HL-60 (cell line): Measurements from ENCODE around the gene LGI2.

ENCODE experiments used
- DNase-seq, 2 experiments: peaks; one replicate each; pipeline ENCODE4 v3.0.0-alpha.2; 2010 to 2020; ENCODE audit warnings: low read depth in 1 of 2, low spot score in 1 of 2
- H3K27ac ChIP-seq: fragments of 250-450 bp; sonication (Bioruptor Pico); replicated peaks from 2 replicates; pipeline ENCODE4 v1.5.1; 2020; ENCODE audit warnings: mild to moderate bottlenecking, moderate library complexity
- H3K27me3 ChIP-seq: fragments of 250-450 bp; sonication (Bioruptor Pico); 2 replicates; pipeline ENCODE4 v1.5.1; 2021; ENCODE audit warnings: mild to moderate bottlenecking, moderate library complexity; ENCODE audit not compliant: insufficient read depth, poor library complexity, severe bottlenecking
- H3K4me3 ChIP-seq: replicated peaks from 2 replicates; pipeline ENCODE4 v1.5.1; 2011; ENCODE audit warnings: mild to moderate bottlenecking, control low read depth, low read length; ENCODE audit not compliant: insufficient read depth
- GABPA ChIP-seq: IDR thresholded peaks from 2 replicates; pipeline ENCODE4 v1.6.1; 2012; ENCODE audit warnings: low read depth
- POLR2AphosphoS5 ChIP-seq: IDR thresholded peaks from 2 replicates; pipeline ENCODE4 v1.6.1; 2012; ENCODE audit warnings: low read depth
- SPI1 ChIP-seq: IDR thresholded peaks from 2 replicates; pipeline ENCODE4 v1.6.1; 2012; ENCODE audit warnings: low read depth, mild to moderate bottlenecking, borderline replicate concordance
- TF ChIP-seq, protein P1 (sequence below): IDR thresholded peaks from 2 replicates; pipeline ENCODE4 v1.6.1; 2012; ENCODE audit warnings: low read depth; ENCODE audit not compliant: insufficient replicate concordance
- TF ChIP-seq, protein P2 (sequence below): IDR thresholded peaks from one replicate; pipeline ENCODE4 v1.5.1; 2011; ENCODE audit warnings: low read length, control low read depth, inconsistent platforms; ENCODE audit not compliant: insufficient read depth

The LGI2 gene

DNA sequence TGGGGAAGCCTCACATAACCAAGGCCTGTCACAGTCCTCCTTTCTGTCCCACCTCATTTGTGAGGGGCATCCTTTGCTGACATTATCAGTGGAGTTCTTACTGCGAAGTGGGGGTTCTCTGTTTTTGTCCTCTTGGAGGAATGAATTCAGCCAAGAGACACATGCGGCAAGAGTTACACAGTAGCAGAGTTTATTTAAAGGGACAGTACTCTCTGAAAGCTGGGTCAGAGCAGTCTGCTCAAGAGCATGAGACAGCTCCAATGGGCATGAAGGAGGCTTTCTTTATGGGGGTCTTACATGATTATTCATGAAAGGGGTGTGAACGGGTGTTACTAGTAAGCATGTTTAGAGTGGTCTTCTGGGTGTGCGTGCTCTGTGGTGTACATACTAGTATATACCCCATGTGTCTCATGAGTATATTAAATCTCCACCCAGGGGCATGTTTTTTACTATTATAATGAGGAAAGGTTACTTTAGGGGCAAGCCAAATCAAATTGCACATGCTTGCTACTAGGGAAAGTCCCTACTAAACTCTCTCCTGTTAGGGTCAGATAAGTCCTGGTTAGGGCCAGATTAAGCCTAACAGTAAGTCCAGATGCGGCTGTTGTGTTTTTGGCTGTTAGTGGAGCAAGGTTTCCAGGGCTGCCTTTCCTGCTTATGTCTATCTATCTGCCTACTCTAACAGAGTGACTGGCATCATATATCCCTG, 19.8 kb upstream of the LGI2 start:
- Histone ChIP-seq H3K4me3 (no peak overlapping the region), H3K27ac (no peak overlapping the region), H3K27me3 (no peaks in the 10 kb centered on the region)
- no peak for DNase-seq
- TF ChIP-seq, protein P1, sequence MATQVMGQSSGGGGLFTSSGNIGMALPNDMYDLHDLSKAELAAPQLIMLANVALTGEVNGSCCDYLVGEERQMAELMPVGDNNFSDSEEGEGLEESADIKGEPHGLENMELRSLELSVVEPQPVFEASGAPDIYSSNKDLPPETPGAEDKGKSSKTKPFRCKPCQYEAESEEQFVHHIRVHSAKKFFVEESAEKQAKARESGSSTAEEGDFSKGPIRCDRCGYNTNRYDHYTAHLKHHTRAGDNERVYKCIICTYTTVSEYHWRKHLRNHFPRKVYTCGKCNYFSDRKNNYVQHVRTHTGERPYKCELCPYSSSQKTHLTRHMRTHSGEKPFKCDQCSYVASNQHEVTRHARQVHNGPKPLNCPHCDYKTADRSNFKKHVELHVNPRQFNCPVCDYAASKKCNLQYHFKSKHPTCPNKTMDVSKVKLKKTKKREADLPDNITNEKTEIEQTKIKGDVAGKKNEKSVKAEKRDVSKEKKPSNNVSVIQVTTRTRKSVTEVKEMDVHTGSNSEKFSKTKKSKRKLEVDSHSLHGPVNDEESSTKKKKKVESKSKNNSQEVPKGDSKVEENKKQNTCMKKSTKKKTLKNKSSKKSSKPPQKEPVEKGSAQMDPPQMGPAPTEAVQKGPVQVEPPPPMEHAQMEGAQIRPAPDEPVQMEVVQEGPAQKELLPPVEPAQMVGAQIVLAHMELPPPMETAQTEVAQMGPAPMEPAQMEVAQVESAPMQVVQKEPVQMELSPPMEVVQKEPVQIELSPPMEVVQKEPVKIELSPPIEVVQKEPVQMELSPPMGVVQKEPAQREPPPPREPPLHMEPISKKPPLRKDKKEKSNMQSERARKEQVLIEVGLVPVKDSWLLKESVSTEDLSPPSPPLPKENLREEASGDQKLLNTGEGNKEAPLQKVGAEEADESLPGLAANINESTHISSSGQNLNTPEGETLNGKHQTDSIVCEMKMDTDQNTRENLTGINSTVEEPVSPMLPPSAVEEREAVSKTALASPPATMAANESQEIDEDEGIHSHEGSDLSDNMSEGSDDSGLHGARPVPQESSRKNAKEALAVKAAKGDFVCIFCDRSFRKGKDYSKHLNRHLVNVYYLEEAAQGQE, result no peak
- TF ChIP-seq GABPA (no peak), POLR2AphosphoS5 (no peak), SPI1 (no peak)
- TF ChIP-seq, protein P2, sequence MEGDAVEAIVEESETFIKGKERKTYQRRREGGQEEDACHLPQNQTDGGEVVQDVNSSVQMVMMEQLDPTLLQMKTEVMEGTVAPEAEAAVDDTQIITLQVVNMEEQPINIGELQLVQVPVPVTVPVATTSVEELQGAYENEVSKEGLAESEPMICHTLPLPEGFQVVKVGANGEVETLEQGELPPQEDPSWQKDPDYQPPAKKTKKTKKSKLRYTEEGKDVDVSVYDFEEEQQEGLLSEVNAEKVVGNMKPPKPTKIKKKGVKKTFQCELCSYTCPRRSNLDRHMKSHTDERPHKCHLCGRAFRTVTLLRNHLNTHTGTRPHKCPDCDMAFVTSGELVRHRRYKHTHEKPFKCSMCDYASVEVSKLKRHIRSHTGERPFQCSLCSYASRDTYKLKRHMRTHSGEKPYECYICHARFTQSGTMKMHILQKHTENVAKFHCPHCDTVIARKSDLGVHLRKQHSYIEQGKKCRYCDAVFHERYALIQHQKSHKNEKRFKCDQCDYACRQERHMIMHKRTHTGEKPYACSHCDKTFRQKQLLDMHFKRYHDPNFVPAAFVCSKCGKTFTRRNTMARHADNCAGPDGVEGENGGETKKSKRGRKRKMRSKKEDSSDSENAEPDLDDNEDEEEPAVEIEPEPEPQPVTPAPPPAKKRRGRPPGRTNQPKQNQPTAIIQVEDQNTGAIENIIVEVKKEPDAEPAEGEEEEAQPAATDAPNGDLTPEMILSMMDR, result no peak

DNA sequence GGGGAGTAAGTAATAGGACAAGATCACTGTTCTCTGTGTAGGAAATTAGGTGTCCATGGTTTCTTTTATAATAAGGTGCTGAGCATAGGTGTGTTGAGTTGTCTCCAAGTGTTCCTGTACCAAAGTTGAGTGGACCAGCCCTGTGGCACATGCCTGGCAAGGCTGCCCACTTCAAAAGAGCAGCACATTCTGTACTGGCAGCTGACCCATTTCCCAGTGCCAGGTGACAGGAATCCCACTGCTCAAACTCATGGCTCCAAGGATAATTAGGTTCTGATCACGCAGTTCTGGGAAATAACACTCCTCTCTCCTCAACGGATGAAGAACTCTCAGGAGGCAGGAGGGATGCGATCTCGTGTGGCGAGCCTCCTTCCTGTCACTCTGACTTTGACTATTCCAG, 12.8 kb upstream of the LGI2 start:
- Histone ChIP-seq H3K27ac (no peak overlapping the region), H3K27me3 (peaks cover 2% of the 10 kb centered on the region), H3K4me3 (no peak overlapping the region)
- TF ChIP-seq, protein P2, result no peak
- TF ChIP-seq POLR2AphosphoS5, result no peak
- DNase-seq, result no peak

DNA sequence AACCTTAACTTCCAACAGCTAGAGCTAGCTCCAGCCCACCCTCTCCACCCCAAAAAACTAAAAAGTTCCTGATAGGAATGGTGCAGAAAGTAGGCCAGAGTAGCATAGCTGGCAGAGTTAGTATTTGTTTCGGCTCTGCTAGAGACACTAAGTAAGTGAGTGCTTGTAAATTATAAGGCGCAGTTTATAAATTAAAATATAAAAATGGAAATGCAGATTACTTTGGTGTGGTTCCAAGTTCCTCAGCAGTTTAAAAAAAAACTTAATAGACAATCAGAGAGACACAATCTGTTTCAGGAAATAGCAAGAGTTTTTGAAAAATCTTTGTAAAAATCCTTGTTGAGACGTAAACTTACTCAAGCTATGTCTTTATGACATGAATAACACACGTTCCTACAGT, 2.8 kb upstream of the LGI2 start:
- no peak for TF ChIP-seq SPI1
- TF ChIP-seq POLR2AphosphoS5, result no peak
- TF ChIP-seq, protein P2, result no peak
- TF ChIP-seq GABPA, result no peak
- TF ChIP-seq, protein P1, result no peak
- Histone ChIP-seq H3K27ac (no peak overlapping the region), H3K27me3 (peaks cover 31% of the 10 kb centered on the region), H3K4me3 (no peak overlapping the region)
- no peak for DNase-seq

DNA sequence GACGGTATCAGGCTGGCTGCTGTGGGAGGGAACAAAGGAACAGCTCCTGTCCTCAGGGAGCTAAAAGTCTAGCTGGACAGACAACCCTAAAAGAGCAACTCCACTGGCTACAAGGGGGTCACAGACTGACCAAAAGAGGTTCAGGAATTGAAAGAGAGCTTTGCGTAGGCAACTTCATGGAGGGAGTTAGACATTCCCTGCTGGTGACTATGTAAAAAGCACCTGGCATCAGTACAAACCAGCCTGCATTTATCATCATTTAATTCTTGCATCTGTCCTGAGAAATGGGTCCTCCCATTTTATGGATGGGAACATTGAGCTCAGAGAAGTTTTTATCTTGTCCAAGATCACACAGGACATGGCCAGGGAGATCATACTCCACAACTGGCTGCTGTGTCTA, 1.4 kb upstream of the LGI2 start:
- DNase-seq, result no peak
- no peak overlapping the region for H3K27ac ChIP-seq
- peaks cover 31% of the 10 kb centered on the region for H3K27me3 ChIP-seq
- TF ChIP-seq POLR2AphosphoS5 (no peak), SPI1 (no peak), GABPA (no peak)
- TF ChIP-seq, protein P2, result no peak
- TF ChIP-seq, protein P1, result no peak
- no peak overlapping the region for H3K4me3 ChIP-seq
